ENCODE measurements around the gene OCA2. TPM values are rescaled to one million over a fixed set of nuclear protein-coding genes. Genes with fewer than 3 reads are reported as not detected.

Gene OCA2
- polyA plus RNA-seq, 1 experiment, result 0.02 TPM

DNA sequence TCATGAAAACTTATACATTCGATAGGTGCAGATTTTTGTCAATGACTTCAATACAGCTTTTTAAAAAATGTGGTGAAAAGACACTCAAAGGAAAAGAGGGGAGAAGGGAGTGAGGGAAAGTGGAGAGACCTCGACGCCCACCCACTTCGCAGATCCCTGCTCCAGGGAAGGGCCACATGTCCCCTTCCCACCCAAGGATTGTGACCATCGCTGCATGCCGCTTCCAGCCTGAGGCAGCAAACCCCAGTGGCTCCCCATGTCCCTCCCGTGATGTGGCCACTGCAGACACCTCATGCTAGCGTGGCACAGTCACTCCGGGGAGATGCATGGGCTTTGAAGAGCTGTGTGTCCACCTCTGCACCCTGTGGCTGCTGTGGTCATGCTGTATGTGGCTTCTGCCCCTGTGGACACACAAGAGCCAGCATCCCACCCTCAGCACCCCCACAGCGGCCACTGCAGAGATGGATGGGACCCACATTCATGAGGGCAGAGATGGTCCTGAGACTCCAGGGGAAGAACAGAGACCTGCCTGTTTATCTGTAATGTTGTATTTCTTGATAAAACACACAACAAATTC is 230.2 kb downstream of the OCA2 start:
- H3K4me3 ChIP-seq (ENCODE audit: low read depth, low read length), result no peak overlapping the region
- H3K36me3 ChIP-seq (ENCODE audit: control insufficient read depth, insufficient read depth, low read length), result no peaks in the 10 kb centered on the region
- POLR2A ChIA-PET, result no interaction called here
- H3K27me3 ChIP-seq (ENCODE audit: control insufficient read depth, insufficient read depth, low read length), result no peaks in the 10 kb centered on the region
- CTCF ChIA-PET, result no interaction called here
- no peak for DNase-seq (ENCODE audit: low read depth)
- TF ChIP-seq, protein P1, sequence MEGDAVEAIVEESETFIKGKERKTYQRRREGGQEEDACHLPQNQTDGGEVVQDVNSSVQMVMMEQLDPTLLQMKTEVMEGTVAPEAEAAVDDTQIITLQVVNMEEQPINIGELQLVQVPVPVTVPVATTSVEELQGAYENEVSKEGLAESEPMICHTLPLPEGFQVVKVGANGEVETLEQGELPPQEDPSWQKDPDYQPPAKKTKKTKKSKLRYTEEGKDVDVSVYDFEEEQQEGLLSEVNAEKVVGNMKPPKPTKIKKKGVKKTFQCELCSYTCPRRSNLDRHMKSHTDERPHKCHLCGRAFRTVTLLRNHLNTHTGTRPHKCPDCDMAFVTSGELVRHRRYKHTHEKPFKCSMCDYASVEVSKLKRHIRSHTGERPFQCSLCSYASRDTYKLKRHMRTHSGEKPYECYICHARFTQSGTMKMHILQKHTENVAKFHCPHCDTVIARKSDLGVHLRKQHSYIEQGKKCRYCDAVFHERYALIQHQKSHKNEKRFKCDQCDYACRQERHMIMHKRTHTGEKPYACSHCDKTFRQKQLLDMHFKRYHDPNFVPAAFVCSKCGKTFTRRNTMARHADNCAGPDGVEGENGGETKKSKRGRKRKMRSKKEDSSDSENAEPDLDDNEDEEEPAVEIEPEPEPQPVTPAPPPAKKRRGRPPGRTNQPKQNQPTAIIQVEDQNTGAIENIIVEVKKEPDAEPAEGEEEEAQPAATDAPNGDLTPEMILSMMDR (IDR thresholded peaks at IDR 0.05; ENCODE audit: insufficient read depth, low read depth, low read length), result no peak

DNA sequence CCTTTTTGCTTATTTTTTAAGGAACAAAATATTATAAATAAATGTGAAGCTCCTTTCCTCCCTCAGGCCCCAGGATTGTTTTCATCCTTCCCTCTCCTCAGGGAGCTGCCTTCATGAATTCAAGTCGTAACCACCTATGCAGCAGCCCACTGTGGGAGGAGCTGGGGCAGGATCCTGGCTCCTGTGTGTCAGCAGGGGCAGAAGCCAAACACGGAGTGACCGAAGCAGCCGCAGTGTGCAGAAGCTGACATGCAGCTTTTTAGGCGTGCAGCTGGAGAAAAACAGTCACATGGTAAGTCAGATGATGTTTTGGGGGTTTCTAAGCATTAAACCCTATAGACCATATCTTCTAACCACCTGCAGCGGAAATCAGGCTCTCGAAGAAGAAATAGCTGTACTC is 231.3 kb downstream of the OCA2 start:
- Histone ChIP-seq H3K36me3 (ENCODE audit: control insufficient read depth, insufficient read depth, low read length) (no peaks in the 10 kb centered on the region), H3K27me3 (ENCODE audit: control insufficient read depth, insufficient read depth, low read length) (no peaks in the 10 kb centered on the region), H3K4me3 (ENCODE audit: low read depth, low read length) (no peak overlapping the region)
- TF ChIP-seq, protein P1 (IDR thresholded peaks at IDR 0.05; ENCODE audit: insufficient read depth, low read depth, low read length), result no peak
- ChIA-PET CTCF (no interaction called here), POLR2A (no interaction called here)
- no peak for DNase-seq (ENCODE audit: low read depth)

DNA sequence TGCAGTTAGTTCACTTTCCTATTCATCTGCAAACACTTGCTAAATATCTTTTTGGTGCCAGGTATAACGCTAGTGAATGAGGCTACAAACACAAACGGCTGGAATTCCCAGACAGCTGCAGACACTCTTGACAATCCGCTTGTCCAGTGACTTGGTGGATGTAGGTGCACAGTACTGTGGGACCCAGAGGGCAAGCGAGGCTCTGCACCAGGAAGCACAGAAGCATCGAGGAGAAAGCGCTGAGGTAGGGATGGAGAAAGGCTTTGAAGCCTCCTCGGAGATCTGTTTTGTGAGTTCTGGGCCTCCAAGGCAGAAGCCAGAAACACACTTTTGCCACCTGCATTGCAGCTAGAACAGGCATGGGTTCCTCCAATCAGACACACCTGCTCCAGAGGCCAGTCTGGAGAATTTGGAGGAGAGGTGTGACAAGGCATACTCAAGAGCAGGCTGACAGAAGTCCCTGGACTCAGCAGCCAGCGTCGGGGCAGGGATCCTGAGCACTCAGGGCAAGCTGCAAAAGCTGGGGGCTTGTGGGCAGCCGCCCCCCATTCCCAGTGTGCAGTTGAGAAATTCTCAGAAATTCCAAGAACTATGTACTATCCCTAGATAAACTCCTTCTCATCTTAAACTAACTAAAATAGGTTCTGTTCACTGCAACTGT is 232.5 kb downstream of the OCA2 start:
- TF ChIP-seq, protein P1 (IDR thresholded peaks at IDR 0.05; ENCODE audit: insufficient read depth, low read depth, low read length), result no peak
- CTCF ChIA-PET, result no interaction called here
- H3K4me3 ChIP-seq (ENCODE audit: low read depth, low read length), result no peak overlapping the region
- no peaks in the 10 kb centered on the region for H3K27me3 ChIP-seq (ENCODE audit: control insufficient read depth, insufficient read depth, low read length)
- H3K36me3 ChIP-seq (ENCODE audit: control insufficient read depth, insufficient read depth, low read length), result no peaks in the 10 kb centered on the region
- POLR2A ChIA-PET, result no interaction called here
- no peak for DNase-seq (ENCODE audit: low read depth)

DNA sequence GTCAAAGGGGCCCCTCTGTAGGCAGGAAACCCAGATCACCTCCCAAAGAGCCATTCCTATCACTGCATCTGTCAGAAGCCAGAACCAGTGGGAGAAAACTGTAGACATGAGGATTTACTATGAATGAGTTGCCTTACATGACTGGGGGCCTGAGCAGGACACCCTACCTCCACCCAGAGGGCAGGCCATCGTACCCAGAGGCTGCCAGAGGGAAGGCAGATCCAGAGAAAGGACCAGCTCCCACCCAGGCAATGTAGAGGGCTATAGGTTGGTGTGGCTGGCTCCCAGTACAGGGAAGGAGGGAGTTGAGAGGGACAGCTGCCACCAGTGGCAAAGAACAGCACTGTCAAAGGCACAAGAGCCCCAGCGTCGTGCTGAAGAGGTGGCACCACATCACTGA is 233.2 kb downstream of the OCA2 start:
- Histone ChIP-seq H3K4me3 (ENCODE audit: low read depth, low read length) (no peak overlapping the region), H3K27me3 (ENCODE audit: control insufficient read depth, insufficient read depth, low read length) (no peaks in the 10 kb centered on the region), H3K36me3 (ENCODE audit: control insufficient read depth, insufficient read depth, low read length) (no peaks in the 10 kb centered on the region)
- TF ChIP-seq, protein P1 (IDR thresholded peaks at IDR 0.05; ENCODE audit: insufficient read depth, low read depth, low read length), result no peak
- DNase-seq (ENCODE audit: low read depth), result no peak
- ChIA-PET CTCF (no interaction called here), POLR2A (no interaction called here)

GRCh38 chr15:27865323-27865922 is 233.7 kb downstream of the OCA2 start:
- Histone ChIP-seq H3K4me3 (ENCODE audit: low read depth, low read length) (no peak overlapping the region), H3K27me3 (ENCODE audit: control insufficient read depth, insufficient read depth, low read length) (no peaks in the 10 kb centered on the region), H3K36me3 (ENCODE audit: control insufficient read depth, insufficient read depth, low read length) (no peaks in the 10 kb centered on the region)
- no peak for DNase-seq (ENCODE audit: low read depth)
- TF ChIP-seq, protein P1 (IDR thresholded peaks at IDR 0.05; ENCODE audit: insufficient read depth, low read depth, low read length), result no peak
- ChIA-PET CTCF (no interaction called here), POLR2A (no interaction called here)

Measured in BJ (cell line).